LNCAP (cell line): ENCODE measurements around the gene PXDC1.

ENCODE experiments used
- CTCF ChIP-seq: fragments of 450-650 bp; IDR thresholded peaks from 2 replicates; pipeline ENCODE4 v1.5.1; 2017; ENCODE audit warnings: mild to moderate bottlenecking

PXDC1 gene

GRCh38 chr6:3788408-3789017 lies 37.0 kb upstream of the PXDC1 start:
- TF ChIP-seq CTCF: no peak

GRCh38 chr6:3786141-3786540 lies 34.6 kb upstream of the PXDC1 start:
- no peak for TF ChIP-seq CTCF

DNA sequence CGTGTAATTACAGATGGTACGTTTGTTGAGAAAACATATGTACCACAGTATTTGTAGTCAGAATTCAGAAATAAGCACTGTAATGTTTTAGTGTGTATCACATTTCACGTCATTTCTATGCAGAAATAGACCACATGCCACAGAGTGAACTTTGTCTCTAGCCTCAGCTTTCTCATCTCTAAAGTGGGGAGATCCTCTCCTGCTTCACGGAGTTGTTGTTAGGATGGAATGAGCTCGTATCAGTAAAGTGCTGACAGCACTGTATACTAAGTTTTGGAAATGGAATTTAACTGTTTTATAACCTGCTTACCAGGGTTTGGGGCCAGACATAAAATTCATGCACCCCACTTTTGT lies 34.2 kb upstream of the PXDC1 start:
- TF ChIP-seq CTCF: no peak

- TF ChIP-seq CTCF: no peak
Measured at GRCh38 chr6:3784885-3785744, 33.6 kb upstream of the PXDC1 start.

DNA sequence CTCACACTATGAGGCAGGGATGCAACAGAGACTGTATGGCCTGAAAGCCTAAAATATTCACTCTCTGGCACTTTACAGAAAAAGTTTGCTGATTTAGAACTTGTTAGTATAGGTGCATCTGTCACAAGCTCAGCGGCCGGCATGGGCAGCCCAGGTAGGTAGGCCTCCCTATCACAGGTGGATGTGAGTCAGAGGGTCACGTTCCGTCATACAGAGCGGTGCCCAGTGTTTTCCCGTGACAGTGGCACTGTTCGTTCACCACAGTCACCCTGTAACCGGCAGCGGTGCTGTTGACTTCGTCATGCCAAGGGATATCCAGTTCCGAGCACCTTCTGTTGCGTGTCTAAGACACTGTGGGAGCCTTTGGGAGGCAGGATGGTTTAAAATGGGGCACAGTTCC lies 32.9 kb upstream of the PXDC1 start:
- no peak for TF ChIP-seq CTCF

- TF ChIP-seq CTCF: no peak
Measured at GRCh38 chr6:3782876-3783832, 31.6 kb upstream of the PXDC1 start.

DNA sequence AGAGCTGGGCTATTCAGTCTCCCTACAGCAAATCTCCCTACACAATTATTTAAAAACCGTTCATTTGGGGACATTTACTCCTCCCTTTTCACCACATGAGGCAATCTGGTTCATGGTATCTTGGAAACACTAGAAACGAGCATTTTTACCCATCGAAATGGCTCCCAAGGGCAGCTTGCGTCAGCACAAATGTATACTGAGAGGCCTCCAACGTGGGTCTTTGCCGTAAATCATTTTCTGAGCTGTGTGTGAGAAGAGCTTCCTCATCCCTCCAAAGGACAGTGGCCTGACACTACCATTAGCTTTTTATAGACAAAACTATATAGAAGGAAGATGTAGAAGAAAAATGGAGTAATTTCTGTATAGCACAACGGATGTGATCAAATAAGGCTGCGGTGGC lies 30.0 kb upstream of the PXDC1 start:
- TF ChIP-seq CTCF: no peak
